GM12878 (cell line): ENCODE data around the gene SERPINA6. TPM values are rescaled to one million over a fixed set of nuclear protein-coding genes. Genes with fewer than 3 reads are reported as not detected.

Experiments used
- ATF2 ChIP-seq: IDR thresholded peaks from 2 replicates; pipeline ENCODE4 v1.6.1; 2012; ENCODE audit warnings: low read length, inconsistent platforms
- BACH1 ChIP-seq: fragments of 450-650 bp; IDR thresholded peaks from 2 replicates; pipeline ENCODE4 v1.6.1; 2017; ENCODE audit warnings: mild to moderate bottlenecking, borderline replicate concordance
- BCL11A ChIP-seq: IDR thresholded peaks from 2 replicates; pipeline ENCODE4 v1.6.1; 2011; ENCODE audit warnings: low read depth, low read length
- KLF5 ChIP-seq: fragments of 450-650 bp; IDR thresholded peaks from 2 replicates; pipeline ENCODE4 v1.6.1; 2014; ENCODE audit warnings: mild to moderate bottlenecking; ENCODE audit not compliant: partially characterized antibody
- POLR2AphosphoS2 ChIP-seq: IDR thresholded peaks from 2 replicates; pipeline ENCODE4 v1.6.1; 2011; ENCODE audit warnings: low read depth, mild to moderate bottlenecking, low read length, improper control_type of control experiment, moderate library complexity
- RCOR1 ChIP-seq: conservative IDR thresholded peaks from 2 replicates; pipeline ENCODE4 v1.6.1; 2012; ENCODE audit warnings: low read depth, low read length, improper control_type of control experiment
- ZBED1 ChIP-seq: IDR thresholded peaks from 2 replicates; pipeline ENCODE4 v1.6.1; 2016; ENCODE audit warnings: borderline replicate concordance
- ZNF24 ChIP-seq: fragments of 450-650 bp; IDR thresholded peaks from 2 replicates; pipeline ENCODE4 v1.6.1; 2017; ENCODE audit warnings: antibody characterized with exemption, mild to moderate bottlenecking
- polyA plus RNA-seq, 11 experiments: library from polyadenylated mRNA; depleted of rRNA in 4 of 11; unstranded in 6 of 11; stranded (reverse) in 5 of 11; fragments of >200 nt; fragmentation: Nextera tagmentation in 4 of 11; fragmentation: Illumina TruSeq in 1 of 11; extraction: Ambion mirVana in 4 of 11; extraction: Trizol in 1 of 11; gene quantifications; 1 replicate in 1 of 11; 2 replicates in 10 of 11; pipeline versions ENCODE4 v1.2.1 to v1.2.3, GENCODE V29; 2011 to 2016; ENCODE audit warnings: inconsistent platforms in 2 of 11, missing spikeins in 2 of 11, low read depth in 1 of 11
- total RNA-seq, 4 experiments: library from RNA; depleted of rRNA in 3 of 4; stranded (reverse); fragments of >200 nt in 3 of 4; fragmentation: Illumina TruSeq in 1 of 4; extraction: Trizol in 1 of 4; gene quantifications; 2 replicates each; pipeline versions ENCODE4 v1.2.1 to v1.2.3, GENCODE V29; 2013 to 2021
- TF ChIP-seq, protein P1 (sequence below): fragments of 450-650 bp; IDR thresholded peaks from 2 replicates; pipeline ENCODE4 v1.6.1; 2017; ENCODE audit warnings: mild to moderate bottlenecking, low read depth, inconsistent platforms; ENCODE audit not compliant: poor library complexity, severe bottlenecking
- TF ChIP-seq, protein P2 (sequence below): fragments of 150-350 bp; IDR thresholded peaks from 2 replicates; pipeline ENCODE4 v1.6.1; 2014; ENCODE audit warnings: mild to moderate bottlenecking, low read depth, low read length
- TF ChIP-seq, protein P3 (sequence below): fragments of 450-650 bp; IDR thresholded peaks from 2 replicates; pipeline ENCODE4 v1.6.1; 2018; ENCODE audit warnings: borderline replicate concordance, mild to moderate bottlenecking; ENCODE audit not compliant: partially characterized antibody
- TF ChIP-seq, protein P4 (sequence below): IDR thresholded peaks from 2 replicates; pipeline ENCODE4 v1.6.1; 2011; ENCODE audit warnings: low read depth, low read length, improper control_type of control experiment, borderline replicate concordance

SERPINA6 gene
- total and polyA plus RNA-seq, 10 of the 15 experiments (the other 5 are each of a cell fraction or from before 2014, with no cell fraction given): 0.11 to 0.27 (median 0.23) TPM; not detected in 7

- TF ChIP-seq, protein P1, sequence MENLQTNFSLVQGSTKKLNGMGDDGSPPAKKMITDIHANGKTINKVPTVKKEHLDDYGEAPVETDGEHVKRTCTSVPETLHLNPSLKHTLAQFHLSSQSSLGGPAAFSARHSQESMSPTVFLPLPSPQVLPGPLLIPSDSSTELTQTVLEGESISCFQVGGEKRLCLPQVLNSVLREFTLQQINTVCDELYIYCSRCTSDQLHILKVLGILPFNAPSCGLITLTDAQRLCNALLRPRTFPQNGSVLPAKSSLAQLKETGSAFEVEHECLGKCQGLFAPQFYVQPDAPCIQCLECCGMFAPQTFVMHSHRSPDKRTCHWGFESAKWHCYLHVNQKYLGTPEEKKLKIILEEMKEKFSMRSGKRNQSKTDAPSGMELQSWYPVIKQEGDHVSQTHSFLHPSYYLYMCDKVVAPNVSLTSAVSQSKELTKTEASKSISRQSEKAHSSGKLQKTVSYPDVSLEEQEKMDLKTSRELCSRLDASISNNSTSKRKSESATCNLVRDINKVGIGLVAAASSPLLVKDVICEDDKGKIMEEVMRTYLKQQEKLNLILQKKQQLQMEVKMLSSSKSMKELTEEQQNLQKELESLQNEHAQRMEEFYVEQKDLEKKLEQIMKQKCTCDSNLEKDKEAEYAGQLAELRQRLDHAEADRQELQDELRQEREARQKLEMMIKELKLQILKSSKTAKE: no peak
- TF ChIP-seq, protein P2, sequence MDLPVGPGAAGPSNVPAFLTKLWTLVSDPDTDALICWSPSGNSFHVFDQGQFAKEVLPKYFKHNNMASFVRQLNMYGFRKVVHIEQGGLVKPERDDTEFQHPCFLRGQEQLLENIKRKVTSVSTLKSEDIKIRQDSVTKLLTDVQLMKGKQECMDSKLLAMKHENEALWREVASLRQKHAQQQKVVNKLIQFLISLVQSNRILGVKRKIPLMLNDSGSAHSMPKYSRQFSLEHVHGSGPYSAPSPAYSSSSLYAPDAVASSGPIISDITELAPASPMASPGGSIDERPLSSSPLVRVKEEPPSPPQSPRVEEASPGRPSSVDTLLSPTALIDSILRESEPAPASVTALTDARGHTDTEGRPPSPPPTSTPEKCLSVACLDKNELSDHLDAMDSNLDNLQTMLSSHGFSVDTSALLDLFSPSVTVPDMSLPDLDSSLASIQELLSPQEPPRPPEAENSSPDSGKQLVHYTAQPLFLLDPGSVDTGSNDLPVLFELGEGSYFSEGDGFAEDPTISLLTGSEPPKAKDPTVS: no peak
- TF ChIP-seq ZBED1 (no peak), ATF2 (no peak), KLF5 (no peak), BACH1 (no peak), POLR2AphosphoS2 (no peak), BCL11A (no peak), ZNF24 (no peak), RCOR1 (no peak)
- TF ChIP-seq, protein P3, sequence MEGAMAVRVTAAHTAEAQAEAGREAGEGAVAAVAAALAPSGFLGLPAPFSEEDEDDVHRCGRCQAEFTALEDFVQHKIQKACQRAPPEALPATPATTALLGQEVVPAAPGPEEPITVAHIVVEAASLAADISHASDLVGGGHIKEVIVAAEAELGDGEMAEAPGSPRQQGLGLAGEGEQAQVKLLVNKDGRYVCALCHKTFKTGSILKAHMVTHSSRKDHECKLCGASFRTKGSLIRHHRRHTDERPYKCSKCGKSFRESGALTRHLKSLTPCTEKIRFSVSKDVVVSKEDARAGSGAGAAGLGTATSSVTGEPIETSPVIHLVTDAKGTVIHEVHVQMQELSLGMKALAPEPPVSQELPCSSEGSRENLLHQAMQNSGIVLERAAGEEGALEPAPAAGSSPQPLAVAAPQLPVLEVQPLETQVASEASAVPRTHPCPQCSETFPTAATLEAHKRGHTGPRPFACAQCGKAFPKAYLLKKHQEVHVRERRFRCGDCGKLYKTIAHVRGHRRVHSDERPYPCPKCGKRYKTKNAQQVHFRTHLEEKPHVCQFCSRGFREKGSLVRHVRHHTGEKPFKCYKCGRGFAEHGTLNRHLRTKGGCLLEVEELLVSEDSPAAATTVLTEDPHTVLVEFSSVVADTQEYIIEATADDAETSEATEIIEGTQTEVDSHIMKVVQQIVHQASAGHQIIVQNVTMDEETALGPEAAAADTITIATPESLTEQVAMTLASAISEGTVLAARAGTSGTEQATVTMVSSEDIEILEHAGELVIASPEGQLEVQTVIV: no peak
- TF ChIP-seq, protein P4, sequence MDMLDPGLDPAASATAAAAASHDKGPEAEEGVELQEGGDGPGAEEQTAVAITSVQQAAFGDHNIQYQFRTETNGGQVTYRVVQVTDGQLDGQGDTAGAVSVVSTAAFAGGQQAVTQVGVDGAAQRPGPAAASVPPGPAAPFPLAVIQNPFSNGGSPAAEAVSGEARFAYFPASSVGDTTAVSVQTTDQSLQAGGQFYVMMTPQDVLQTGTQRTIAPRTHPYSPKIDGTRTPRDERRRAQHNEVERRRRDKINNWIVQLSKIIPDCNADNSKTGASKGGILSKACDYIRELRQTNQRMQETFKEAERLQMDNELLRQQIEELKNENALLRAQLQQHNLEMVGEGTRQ: no peak
Observed at GRCh38 chr14:94317259-94317658, 5.9 kb downstream of the SERPINA6 start (continued).
